GM18858 (cell line): Measurements from ENCODE around the gene KLHL21.
"Not testable (repeated sequence)": the region's sequence is repeated elsewhere in the genome, so short reads cannot be mapped to it uniquely, and the experiment has no call there.

ENCODE experiments used
- ATAC-seq: cut with Tn5 transposase; IDR thresholded peaks from one replicate; pipeline ENCODE4 v1.9.1; 2021; ENCODE audit not compliant: unreplicated experiment

The KLHL21 gene

GRCh38 chr1:6585081-6585722 lies 17.5 kb downstream of the KLHL21 start:
- ATAC-seq, result no peak

- no peak for ATAC-seq
Measured at GRCh38 chr1:6584126-6585080, 18.3 kb downstream of the KLHL21 start.

GRCh38 chr1:6582370-6582769 lies 20.3 kb downstream of the KLHL21 start:
- no peak for ATAC-seq

- ATAC-seq, result no peak
Measured at GRCh38 chr1:6581561-6582305, 20.9 kb downstream of the KLHL21 start.

DNA sequence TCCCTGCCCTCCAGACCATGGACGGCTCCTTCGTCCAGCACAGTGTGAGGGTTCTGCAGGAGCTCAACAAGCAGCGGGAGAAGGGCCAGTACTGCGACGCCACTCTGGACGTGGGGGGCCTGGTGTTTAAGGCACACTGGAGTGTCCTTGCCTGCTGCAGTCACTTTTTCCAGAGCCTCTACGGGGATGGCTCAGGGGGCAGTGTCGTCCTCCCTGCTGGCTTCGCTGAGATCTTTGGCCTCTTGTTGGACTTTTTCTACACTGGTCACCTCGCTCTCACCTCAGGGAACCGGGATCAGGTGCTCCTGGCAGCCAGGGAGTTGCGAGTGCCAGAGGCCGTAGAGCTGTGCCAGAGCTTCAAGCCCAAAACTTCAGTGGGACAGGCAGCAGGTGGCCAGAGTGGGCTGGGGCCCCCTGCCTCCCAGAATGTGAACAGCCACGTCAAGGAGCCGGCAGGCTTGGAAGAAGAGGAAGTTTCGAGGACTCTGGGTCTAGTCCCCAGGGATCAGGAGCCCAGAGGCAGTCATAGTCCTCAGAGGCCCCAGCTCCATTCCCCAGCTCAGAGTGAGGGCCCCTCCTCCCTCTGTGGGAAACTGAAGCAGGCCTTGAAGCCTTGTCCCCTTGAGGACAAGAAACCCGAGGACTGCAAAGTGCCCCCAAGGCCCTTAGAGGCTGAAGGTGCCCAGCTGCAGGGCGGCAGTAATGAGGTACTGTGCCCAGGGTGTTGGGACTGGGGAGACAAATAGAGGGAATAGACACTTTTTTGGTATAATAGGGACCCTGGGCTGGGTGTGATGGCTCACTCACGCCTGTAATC lies 21.9 kb downstream of the KLHL21 start:
- ATAC-seq, result no peak

DNA sequence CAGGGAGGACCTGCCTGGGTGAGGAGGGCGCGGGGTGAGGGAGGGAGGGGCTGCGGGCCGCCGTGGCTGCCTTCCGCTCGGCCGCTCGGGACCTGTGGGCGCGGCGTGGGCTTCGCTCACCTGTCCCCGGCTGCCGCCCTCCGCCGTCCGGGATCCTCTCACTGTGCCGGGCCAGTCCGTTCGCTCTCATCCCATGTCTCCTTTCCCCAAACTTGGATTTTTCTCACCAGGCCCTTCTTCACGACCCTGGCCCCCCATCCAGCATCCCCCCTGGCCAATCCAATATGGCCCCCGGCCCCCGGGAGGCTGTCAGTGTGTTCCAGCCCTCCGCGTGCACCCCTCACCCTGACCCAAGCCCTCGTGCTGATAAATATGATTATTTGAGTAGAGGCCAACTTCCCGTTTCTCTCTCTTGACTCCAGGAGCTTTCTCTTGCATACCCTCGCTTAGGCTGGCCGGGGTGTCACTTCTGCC lies 22.5 kb downstream of the KLHL21 start:
- ATAC-seq, result no peak

DNA sequence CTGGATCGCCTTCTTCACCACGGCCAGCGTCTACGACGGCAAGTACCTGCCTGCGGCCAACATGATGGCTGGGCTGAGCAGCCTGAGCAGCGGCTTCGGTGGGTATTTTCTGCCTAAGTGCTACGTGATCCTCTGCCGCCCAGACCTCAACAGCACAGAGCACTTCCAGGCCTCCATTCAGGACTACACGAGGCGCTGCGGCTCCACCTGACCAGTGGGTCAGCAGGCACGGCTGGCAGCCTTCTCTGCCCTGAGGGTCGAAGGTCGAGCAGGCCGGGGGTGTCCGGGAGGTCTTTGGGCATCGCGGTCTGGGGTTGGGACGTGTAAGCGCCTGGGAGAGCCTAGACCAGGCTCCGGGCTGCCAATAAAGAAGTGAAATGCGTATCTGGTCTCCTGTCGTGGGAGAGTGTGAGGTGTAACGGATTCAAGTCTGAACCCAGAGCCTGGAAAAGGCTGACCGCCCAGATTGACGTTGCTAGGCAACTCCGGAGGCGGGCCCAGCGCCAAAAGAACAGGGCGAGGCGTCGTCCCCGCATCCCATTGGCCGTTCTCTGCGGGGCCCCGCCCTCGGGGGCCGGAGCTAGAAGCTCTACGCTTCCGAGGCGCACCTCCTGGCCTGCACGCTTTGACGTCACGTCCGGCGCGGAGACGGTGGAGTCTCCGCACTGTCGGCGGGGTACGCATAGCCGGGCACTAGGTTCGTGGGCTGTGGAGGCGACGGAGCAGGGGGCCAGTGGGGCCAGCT lies 23.1 kb downstream of the KLHL21 start, which contains the start of gene ZBTB48:
TSS of gene ZBTB48 (plus strand) at position 621 of the 745 bp plus-strand sequence. CDS start 616 bp downstream, outside the sequence.
- peak; percentile 91 for ATAC-seq

DNA sequence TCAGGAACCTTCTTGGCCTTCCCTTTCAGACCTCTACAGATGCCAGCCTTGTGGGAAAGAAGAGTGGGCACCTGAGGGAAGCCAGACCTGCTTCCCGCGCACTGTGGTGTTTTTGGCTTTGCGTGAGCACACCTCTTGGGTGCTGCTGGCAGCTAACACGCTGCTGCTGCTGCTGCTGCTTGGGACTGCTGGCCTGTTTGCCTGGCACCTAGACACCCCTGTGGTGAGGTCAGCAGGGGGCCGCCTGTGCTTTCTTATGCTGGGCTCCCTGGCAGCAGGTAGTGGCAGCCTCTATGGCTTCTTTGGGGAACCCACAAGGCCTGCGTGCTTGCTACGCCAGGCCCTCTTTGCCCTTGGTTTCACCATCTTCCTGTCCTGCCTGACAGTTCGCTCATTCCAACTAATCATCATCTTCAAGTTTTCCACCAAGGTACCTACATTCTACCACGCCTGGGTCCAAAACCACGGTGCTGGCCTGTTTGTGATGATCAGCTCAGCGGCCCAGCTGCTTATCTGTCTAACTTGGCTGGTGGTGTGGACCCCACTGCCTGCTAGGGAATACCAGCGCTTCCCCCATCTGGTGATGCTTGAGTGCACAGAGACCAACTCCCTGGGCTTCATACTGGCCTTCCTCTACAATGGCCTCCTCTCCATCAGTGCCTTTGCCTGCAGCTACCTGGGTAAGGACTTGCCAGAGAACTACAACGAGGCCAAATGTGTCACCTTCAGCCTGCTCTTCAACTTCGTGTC lies 23.9 kb downstream of the KLHL21 start:
- ATAC-seq, result no peak

GRCh38 chr1:6577831-6578525 lies 24.7 kb downstream of the KLHL21 start:
- no peak for ATAC-seq

DNA sequence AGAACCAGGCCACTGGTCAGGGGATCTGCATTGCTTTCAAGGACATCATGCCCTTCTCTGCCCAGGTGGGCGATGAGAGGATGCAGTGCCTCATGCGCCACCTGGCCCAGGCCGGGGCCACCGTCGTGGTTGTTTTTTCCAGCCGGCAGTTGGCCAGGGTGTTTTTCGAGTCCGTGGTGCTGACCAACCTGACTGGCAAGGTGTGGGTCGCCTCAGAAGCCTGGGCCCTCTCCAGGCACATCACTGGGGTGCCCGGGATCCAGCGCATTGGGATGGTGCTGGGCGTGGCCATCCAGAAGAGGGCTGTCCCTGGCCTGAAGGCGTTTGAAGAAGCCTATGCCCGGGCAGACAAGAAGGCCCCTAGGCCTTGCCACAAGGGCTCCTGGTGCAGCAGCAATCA lies 27.9 kb downstream of the KLHL21 start:
- no peak for ATAC-seq

- no peak for ATAC-seq
Measured at GRCh38 chr1:6574025-6574620, 28.5 kb downstream of the KLHL21 start.

DNA sequence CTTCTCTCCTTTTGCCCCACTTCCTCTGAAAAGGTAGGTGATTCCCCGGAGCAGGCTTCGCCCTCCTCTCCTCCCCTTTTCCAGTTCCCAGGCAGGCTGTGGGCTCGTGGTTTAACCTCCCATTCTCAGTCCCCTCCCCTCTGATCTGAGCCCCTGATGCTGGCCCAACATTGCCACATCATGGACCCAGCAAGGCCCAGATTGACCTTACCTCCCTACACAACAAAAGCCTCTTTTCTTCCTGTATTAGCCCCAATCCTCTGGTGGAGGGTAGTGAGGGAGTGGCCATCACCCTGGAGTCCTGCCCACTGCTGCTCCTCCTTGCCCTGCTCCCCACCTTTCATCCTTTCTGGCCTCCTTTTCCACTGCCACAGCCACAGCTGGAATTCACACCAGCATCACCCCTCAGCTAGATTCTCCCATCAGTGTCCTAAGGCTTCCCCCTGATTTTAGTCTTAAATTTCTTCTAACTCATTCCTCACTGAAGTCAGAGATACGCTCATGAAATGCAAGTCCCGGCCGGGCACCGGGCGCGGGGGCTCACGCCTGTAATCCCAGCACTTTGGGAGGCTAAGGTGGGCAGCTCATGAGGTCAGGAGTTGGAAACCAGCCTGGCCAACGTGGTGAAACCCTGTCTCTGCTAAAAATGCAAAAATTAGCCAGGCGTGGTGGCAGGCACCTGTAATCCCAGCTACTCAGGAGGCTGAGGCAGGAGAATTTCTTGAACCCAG lies 29.9 kb downstream of the KLHL21 start:
- no peak for ATAC-seq

GRCh38 chr1:6570987-6571386 lies 31.7 kb downstream of the KLHL21 start:
- ATAC-seq, result no peak

DNA sequence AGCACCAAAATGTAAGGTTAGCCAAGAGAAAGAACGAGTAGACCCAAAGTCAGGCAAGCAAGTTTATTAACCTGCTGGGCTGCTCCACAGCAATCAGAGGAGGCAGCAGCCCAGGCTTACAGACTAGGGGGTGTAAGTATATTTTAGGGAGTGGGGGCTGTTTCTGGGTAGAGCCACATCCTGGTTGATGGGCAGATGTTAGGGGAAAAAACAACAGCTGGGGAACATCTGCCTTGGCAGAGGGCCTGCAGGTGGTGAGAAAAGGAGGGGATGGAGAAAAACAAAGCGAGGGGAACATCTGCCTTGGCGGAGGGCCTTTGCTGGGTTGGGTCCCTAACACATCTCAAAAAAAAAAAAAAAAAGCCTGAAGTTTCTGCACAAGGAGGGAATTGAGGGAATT lies 32.6 kb downstream of the KLHL21 start:
- ATAC-seq, result no peak

GRCh38 chr1:6569033-6569432 lies 33.6 kb downstream of the KLHL21 start:
- no peak for ATAC-seq

- no peak for ATAC-seq
Measured at GRCh38 chr1:6560267-6560666, 42.4 kb downstream of the KLHL21 start.

DNA sequence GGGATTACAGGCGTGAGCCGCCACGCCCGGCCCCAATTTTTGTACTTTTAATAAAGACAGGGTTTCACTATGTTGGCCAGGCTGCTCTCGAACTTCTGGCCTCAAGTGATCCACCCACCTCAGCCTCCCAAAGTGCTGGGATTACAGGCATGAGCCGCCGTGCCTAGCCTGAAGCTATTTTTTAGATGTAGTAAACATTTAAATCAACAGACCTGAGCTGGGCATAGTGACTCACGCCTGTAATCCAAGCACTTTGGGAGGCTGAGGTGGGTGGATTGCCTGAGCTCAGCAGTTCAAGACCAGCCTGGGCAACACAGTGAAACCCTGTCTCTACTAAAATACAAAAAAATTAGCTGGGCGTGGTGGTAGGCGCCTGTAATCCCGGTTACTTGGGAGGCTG lies 43.5 kb downstream of the KLHL21 start:
- not testable (repeated sequence) for ATAC-seq
